Activated CD8-positive, alpha-beta memory T cell treated with anti-CD3 and anti-CD28 coated beads for 48 hours (primary cell): ENCODE measurements around the gene IFIT1.
"Not testable (repeated sequence)": the region's sequence is repeated elsewhere in the genome, so short reads cannot be mapped to it uniquely, and the experiment has no call there.

Experiments
- DNase-seq, 3 experiments: peaks; one replicate each; pipeline ENCODE4 v3.0.0-alpha.2; 2020; ENCODE audit warnings: low read depth in 2 of 3, low spot score in 2 of 3

Gene IFIT1

GRCh38 chr10:89364531-89364930, 27.9 kb upstream of the IFIT1 start:
- DNase-seq, result no peak

GRCh38 chr10:89367529-89367928, 24.9 kb upstream of the IFIT1 start:
- no peak for DNase-seq

GRCh38 chr10:89368129-89368528, 24.3 kb upstream of the IFIT1 start:
- DNase-seq, result no peak

GRCh38 chr10:89369156-89370105, 23.0 kb upstream of the IFIT1 start:
- no peak for DNase-seq

- no peak for DNase-seq
These were observed 21.3 kb upstream of the IFIT1 start for GRCh38 chr10:89371079-89371478.

- no peak for DNase-seq
These were observed 20.4 kb upstream of the IFIT1 start for GRCh38 chr10:89371987-89372386.

GRCh38 chr10:89373916-89374711, 18.3 kb upstream of the IFIT1 start:
- DNase-seq, result no peak

- no peak for DNase-seq
These were observed 17.7 kb upstream of the IFIT1 start for GRCh38 chr10:89374713-89375141.

- no peak for DNase-seq
These were observed 14.5 kb upstream of the IFIT1 start, which contains the start of gene IFIT1B for GRCh38 chr10:89377705-89378637. Gene IFIT1B, plus strand, starts transcription at chr10:89378056. Its CDS starts 80 bp downstream, at chr10:89378136.

GRCh38 chr10:89379103-89379502, 13.3 kb upstream of the IFIT1 start:
- DNase-seq, result no peak

GRCh38 chr10:89382757-89383156, 9.7 kb upstream of the IFIT1 start:
- no peak for DNase-seq

GRCh38 chr10:89384474-89385340, 7.7 kb upstream of the IFIT1 start:
- no peak for DNase-seq

- no peak for DNase-seq
These were observed 3.6 kb upstream of the IFIT1 start for GRCh38 chr10:89388806-89389205.

GRCh38 chr10:89389254-89389653, 3.2 kb upstream of the IFIT1 start:
- DNase-seq, result no peak

- DNase-seq, result no peak
These were observed 1.8 kb upstream of the IFIT1 start for GRCh38 chr10:89390476-89391225.

GRCh38 chr10:89391226-89391576, 1.2 kb upstream of the IFIT1 start:
- not testable (repeated sequence) for DNase-seq

- DNase-seq, result no peak
These were observed 551 bp downstream of the IFIT1 start for GRCh38 chr10:89392974-89393373.

GRCh38 chr10:89393898-89394297, 1.5 kb downstream of the IFIT1 start:
- no peak for DNase-seq

- no peak for DNase-seq
These were observed 2.7 kb downstream of the IFIT1 start for GRCh38 chr10:89395141-89395540.
